GM23248 (cell line): ENCODE data around the gene RCAN3. TPM values are rescaled to one million over a fixed set of nuclear protein-coding genes. Genes with fewer than 3 reads are reported as not detected.
A peak's percentile ranks its signal among the peaks of the same experiment; 100 is the strongest.
"Not testable (repeated sequence)": the region's sequence is repeated elsewhere in the genome, so short reads cannot be mapped to it uniquely, and the experiment has no call there.

Experiments used
- DNase-seq: peaks from one replicate; pipeline ENCODE4 v3.0.0-alpha.2; 2015
- H2AFZ ChIP-seq: fragments of 200-600 bp; sonication (generic); 2 replicates; pipeline ENCODE4 v1.6.1; 2016; ENCODE audit warnings: antibody characterized with exemption
- H3F3A ChIP-seq: fragments of 200-600 bp; sonication (generic); 2 replicates; pipeline ENCODE4 v1.6.1; 2016; ENCODE audit warnings: mild to moderate bottlenecking, antibody characterized with exemption, mixed run types; ENCODE audit not compliant: insufficient read depth
- H3K27ac ChIP-seq: fragments of 200-600 bp; sonication (generic); 2 replicates; pipeline ENCODE4 v1.5.1; 2016; ENCODE audit warnings: mild to moderate bottlenecking
- H3K27me3 ChIP-seq: fragments of 200-600 bp; sonication (generic); replicated peaks from 2 replicates; pipeline ENCODE4 v1.6.1; 2016; ENCODE audit warnings: mild to moderate bottlenecking; ENCODE audit not compliant: insufficient read depth
- H3K36me3 ChIP-seq: fragments of 200-600 bp; sonication (generic); 2 replicates; pipeline ENCODE4 v1.6.1; 2016; ENCODE audit warnings: low read depth, mild to moderate bottlenecking
- H3K4me1 ChIP-seq: fragments of 200-600 bp; sonication (generic); 2 replicates; pipeline ENCODE4 v1.6.1; 2016; ENCODE audit warnings: mild to moderate bottlenecking; ENCODE audit not compliant: insufficient read depth
- H3K4me2 ChIP-seq: fragments of 200-600 bp; sonication (generic); one replicate; pipeline ENCODE4 v1.6.1; 2016; ENCODE audit warnings: mild to moderate bottlenecking; ENCODE audit not compliant: unreplicated experiment
- H3K4me3 ChIP-seq: fragments of 200-600 bp; sonication (generic); 2 replicates; pipeline ENCODE4 v1.5.1; 2016; ENCODE audit warnings: mild to moderate bottlenecking
- H3K79me2 ChIP-seq: fragments of 200-600 bp; sonication (generic); 2 replicates; pipeline ENCODE4 v1.6.1; 2016; ENCODE audit warnings: mild to moderate bottlenecking; ENCODE audit not compliant: insufficient read depth
- H3K9ac ChIP-seq: fragments of 200-600 bp; sonication (generic); 2 replicates; pipeline ENCODE4 v1.6.1; 2016; ENCODE audit warnings: mild to moderate bottlenecking
- H3K9me2 ChIP-seq: fragments of 200-600 bp; sonication (generic); 2 replicates; pipeline ENCODE4 v1.6.1; 2016; ENCODE audit warnings: mixed run types, mild to moderate bottlenecking, moderate library complexity; ENCODE audit not compliant: insufficient read depth
- H3K9me3 ChIP-seq: fragments of 200-600 bp; sonication (generic); one replicate; pipeline ENCODE4 v1.6.1; 2017; ENCODE audit warnings: low read depth
- H4K20me1 ChIP-seq: fragments of 200-600 bp; sonication (generic); 2 replicates; pipeline ENCODE4 v1.6.0; 2016; ENCODE audit not compliant: insufficient read depth
- EZH2 ChIP-seq: fragments of 200-600 bp; sonication (generic); IDR thresholded peaks from 2 replicates; pipeline ENCODE4 v1.6.1; 2018; ENCODE audit warnings: antibody characterized with exemption, mild to moderate bottlenecking; ENCODE audit not compliant: insufficient read depth, poor library complexity, severe bottlenecking
- EZH2phosphoT487 ChIP-seq: fragments of 200-600 bp; sonication (generic); IDR thresholded peaks from 2 replicates; pipeline ENCODE4 v1.6.1; 2018; ENCODE audit warnings: antibody characterized with exemption, moderate library complexity, mild to moderate bottlenecking, low read depth; ENCODE audit not compliant: insufficient read depth
- WGBS, 2 experiments: methylation state at CpG; one replicate each; pipeline ENCODE4 v1.1.6; 2015 to 2017; ENCODE audit warnings: low lambda C conversion rate in 2 of 2, low coverage in 1 of 2; ENCODE audit errors: missing lambda C conversion rate in 2 of 2; 5-methylcytosine and 5-hydroxymethylcytosine counted together
- in situ Hi-C: fragments of 300-500 bp; cut with MboI; formaldehyde crosslinking; loops from 2 replicates; pipeline ENCODE4 v1.15.0; 2020
- polyA plus RNA-seq: library from polyadenylated mRNA; unstranded; fragments of >200 nt; fragmentation: Nextera tagmentation; extraction: Ambion mirVana; gene quantifications from 2 replicates; pipeline ENCODE4 v1.2.1, GENCODE V29; 2016
- total RNA-seq: library from RNA; depleted of rRNA; stranded (reverse); fragments of >200 nt; shearing (Covaris generic); gene quantifications from 2 replicates; pipeline ENCODE4 v1.2.3, GENCODE V29; 2014

Gene RCAN3
- total and polyA plus RNA-seq, 2 experiments from 2014 or later: 7.9 to 10.8 TPM

DNA sequence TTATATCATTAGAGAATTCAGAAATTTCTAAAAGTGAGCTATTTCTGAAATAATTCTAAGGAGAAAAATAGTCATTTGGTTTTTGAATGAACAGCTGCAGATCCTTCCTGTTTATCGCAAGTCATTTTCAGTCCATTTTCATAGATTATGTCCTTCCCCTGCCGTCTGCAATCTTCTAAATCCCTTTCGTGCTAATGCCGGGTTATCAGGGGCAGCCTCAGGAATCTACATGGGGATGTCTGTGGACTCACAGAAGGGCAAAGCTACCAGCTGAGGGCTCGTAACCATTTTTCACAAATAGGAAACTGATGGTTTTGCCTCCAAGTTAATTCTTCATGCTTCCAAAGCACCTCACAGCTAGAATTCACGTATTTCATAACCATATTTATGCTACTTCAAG lies 23.0 kb downstream of the RCAN3 start:
- Histone ChIP-seq H3K9me3 (no peaks in the 10 kb centered on the region), H3K4me2 (no peak overlapping the region), H3F3A (no peaks in the 10 kb centered on the region), H3K27me3 (no peaks in the 10 kb centered on the region), H4K20me1 (no peaks in the 10 kb centered on the region), H2AFZ (no peak overlapping the region), H3K9me2 (no peaks in the 10 kb centered on the region), H3K27ac (no peak overlapping the region), H3K4me1 (no peaks in the 10 kb centered on the region), H3K4me3 (no peak overlapping the region), H3K79me2 (no peaks in the 10 kb centered on the region), H3K9ac (no peak overlapping the region), H3K36me3 (no peaks in the 10 kb centered on the region)
- WGBS, 2 experiments: 93% methylated on average over 6 of the region's 6 CpGs
- in situ Hi-C loops: no loop called here
- no peak for TF ChIP-seq EZH2
- no peak for DNase-seq

DNA sequence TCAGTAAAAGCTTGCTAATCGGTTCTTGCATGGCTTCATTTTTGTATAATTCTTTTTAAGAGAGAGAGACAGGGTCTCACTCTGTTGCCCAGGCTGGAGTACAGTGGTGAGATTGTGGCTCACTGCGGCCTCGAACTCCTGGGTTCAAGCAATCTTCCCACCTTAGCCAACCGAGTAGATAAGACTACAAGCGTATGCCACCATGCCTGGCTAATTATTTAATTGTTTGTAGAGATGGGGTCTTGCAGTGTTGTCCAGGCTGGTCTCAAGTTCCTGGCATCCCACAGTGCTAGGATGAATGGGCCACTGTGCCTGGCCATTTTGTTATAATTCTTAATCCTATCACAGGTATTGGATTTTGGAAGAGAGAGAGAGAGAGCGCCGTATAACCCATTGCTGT lies 23.4 kb downstream of the RCAN3 start:
- DNase-seq: no peak
- Histone ChIP-seq H3K9me3 (no peaks in the 10 kb centered on the region), H3K4me1 (no peaks in the 10 kb centered on the region), H3K79me2 (no peaks in the 10 kb centered on the region), H3K4me3 (no peak overlapping the region), H3K27ac (no peak overlapping the region), H3K36me3 (no peaks in the 10 kb centered on the region), H2AFZ (no peak overlapping the region), H3K4me2 (no peak overlapping the region), H3K9me2 (no peaks in the 10 kb centered on the region), H3K9ac (no peak overlapping the region), H3K27me3 (no peaks in the 10 kb centered on the region), H4K20me1 (no peaks in the 10 kb centered on the region), H3F3A (no peaks in the 10 kb centered on the region)
- 93 to 96% methylated on average over 7 of the region's 7 CpGs for WGBS, 2 experiments
- in situ Hi-C loops: no loop called here
- no peak for TF ChIP-seq EZH2
- TF ChIP-seq EZH2phosphoT487: no peak

DNA sequence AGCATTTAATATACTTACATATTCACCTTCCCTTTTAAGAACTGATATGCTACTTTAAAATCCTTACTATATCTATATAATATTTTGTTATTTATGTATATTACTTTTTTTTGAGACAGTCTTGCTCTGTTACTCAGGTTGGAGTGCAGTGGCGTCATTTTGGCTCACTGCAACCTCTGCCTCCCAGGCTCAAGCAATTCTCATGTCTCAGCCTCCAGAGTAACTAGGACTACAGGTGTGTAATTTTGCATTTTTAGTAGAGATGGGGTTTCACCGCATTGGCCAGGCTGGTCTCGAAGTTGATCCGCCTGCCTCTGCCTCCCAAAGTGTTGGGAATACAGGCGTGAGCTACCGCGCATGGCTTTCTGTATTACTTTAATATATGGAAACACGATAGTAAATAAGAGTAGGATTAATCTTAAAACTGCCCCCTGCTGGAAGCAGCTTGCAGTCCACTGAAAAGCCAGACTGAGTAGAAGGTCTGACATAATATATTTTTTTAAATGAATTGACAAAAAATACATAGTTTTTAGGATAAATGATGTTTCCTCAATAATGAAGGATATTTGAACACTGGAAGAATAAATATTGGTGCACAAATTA lies 24.4 kb downstream of the RCAN3 start:
- no peaks in the 10 kb centered on the region for H3K27me3 ChIP-seq
- no peak overlapping the region for H3K4me3 ChIP-seq
- no peaks in the 10 kb centered on the region for H3K4me1 ChIP-seq
- peaks cover 5% of the 10 kb centered on the region; the same call in 1 of the 2 replicates for H3K36me3 ChIP-seq
- no peak for TF ChIP-seq EZH2phosphoT487
- no peak for TF ChIP-seq EZH2
- H3F3A ChIP-seq: no peaks in the 10 kb centered on the region
- no peak overlapping the region for H3K27ac ChIP-seq
- no peak overlapping the region for H3K9ac ChIP-seq
- H3K4me2 ChIP-seq: no peak overlapping the region
- DNase-seq: peak; percentile 56
- H2AFZ ChIP-seq: no peak overlapping the region
- H4K20me1 ChIP-seq: no peaks in the 10 kb centered on the region
- WGBS, 2 experiments: 88 to 89% methylated on average over 8 of the region's 8 CpGs
- in situ Hi-C loops: no loop called here
- H3K9me3 ChIP-seq: no peaks in the 10 kb centered on the region
- no peaks in the 10 kb centered on the region for H3K79me2 ChIP-seq
- H3K9me2 ChIP-seq: no peaks in the 10 kb centered on the region

GRCh38 chr1:24528744-24529143 lies 26.1 kb downstream of the RCAN3 start:
- Histone ChIP-seq H3K36me3 (peaks cover 5% of the 10 kb centered on the region; the same call in 1 of the 2 replicates), H3K9me3 (no peaks in the 10 kb centered on the region), H3K9ac (no peak overlapping the region), H3K4me2 (no peak overlapping the region), H3K4me3 (no peak overlapping the region), H3F3A (no peaks in the 10 kb centered on the region), H3K4me1 (no peaks in the 10 kb centered on the region), H3K9me2 (no peaks in the 10 kb centered on the region), H3K79me2 (no peaks in the 10 kb centered on the region), H2AFZ (no peak overlapping the region), H3K27me3 (no peaks in the 10 kb centered on the region), H3K27ac (no peak overlapping the region), H4K20me1 (no peaks in the 10 kb centered on the region)
- in situ Hi-C loops: no loop called here
- TF ChIP-seq EZH2: no peak
- no peak for TF ChIP-seq EZH2phosphoT487
- 96 to 98% methylated on average over 2 of the region's 2 CpGs for WGBS, 2 experiments
- no peak for DNase-seq

- H3K27ac ChIP-seq, H3K4me1 ChIP-seq, H3K36me3 ChIP-seq, H3K9me3 ChIP-seq, H3K4me2 ChIP-seq, H3K9me2 ChIP-seq, H3F3A ChIP-seq, H3K4me3 ChIP-seq, H3K27me3 ChIP-seq, in situ Hi-C loops, H3K9ac ChIP-seq, H3K79me2 ChIP-seq, DNase-seq, H2AFZ ChIP-seq, H4K20me1 ChIP-seq: not testable (repeated sequence)
- WGBS, 2 experiments: 89 to 98% methylated on average over 6 to 7 of the region's 7 CpGs
Observed at GRCh38 chr1:24529292-24529691, 26.7 kb downstream of the RCAN3 start.
